Ovary (tissue), 3 donors: ENCODE measurements around the gene ATP6V1G1.

Experiments used
- POLR2A ChIP-seq: fragments of 450-650 bp; IDR thresholded peaks from one replicate; pipeline ENCODE4 v1.6.1; 2017; ENCODE audit warnings: antibody characterized with exemption, mild to moderate bottlenecking, moderate library complexity
- TF ChIP-seq, protein P1 (sequence below), 3 donors: fragments of 450-650 bp in 2 of 3; fragments of 200-600 bp in 1 of 3; IDR thresholded peaks; one replicate each; pipeline versions ENCODE4 v1.5.1 to v1.8.0; 2016 to 2022; ENCODE audit warnings: antibody characterized with exemption in 3 of 3, mild to moderate bottlenecking in 1 of 3
- donor health status: DM: no; HTN: no; CAD: no.

DNA sequence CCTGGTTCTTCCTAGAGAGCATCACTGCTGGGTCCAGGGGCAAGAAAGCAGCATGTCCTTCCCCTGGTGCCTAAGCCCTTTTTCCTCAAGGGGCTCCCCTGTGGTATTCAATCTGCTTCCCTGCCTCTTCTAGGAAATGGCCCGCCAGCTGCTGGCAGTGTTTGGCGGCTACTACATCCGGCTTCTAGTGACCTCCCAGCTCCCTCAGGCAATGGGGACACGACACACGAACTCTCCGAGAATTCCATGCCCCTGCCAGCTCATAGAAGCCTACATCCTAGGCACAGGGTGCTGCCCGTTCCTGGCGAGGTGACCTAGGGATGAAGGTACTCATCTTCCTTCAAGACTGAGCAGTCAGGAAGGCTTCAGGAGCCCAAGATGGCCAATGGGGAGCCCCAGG, 55.4 kb downstream of the ATP6V1G1 start:
- TF ChIP-seq, protein P1, sequence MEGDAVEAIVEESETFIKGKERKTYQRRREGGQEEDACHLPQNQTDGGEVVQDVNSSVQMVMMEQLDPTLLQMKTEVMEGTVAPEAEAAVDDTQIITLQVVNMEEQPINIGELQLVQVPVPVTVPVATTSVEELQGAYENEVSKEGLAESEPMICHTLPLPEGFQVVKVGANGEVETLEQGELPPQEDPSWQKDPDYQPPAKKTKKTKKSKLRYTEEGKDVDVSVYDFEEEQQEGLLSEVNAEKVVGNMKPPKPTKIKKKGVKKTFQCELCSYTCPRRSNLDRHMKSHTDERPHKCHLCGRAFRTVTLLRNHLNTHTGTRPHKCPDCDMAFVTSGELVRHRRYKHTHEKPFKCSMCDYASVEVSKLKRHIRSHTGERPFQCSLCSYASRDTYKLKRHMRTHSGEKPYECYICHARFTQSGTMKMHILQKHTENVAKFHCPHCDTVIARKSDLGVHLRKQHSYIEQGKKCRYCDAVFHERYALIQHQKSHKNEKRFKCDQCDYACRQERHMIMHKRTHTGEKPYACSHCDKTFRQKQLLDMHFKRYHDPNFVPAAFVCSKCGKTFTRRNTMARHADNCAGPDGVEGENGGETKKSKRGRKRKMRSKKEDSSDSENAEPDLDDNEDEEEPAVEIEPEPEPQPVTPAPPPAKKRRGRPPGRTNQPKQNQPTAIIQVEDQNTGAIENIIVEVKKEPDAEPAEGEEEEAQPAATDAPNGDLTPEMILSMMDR (IDR thresholded peaks at IDR 0.05), result no peak
- TF ChIP-seq POLR2A, result no peak
